GM21825 (cell line): ENCODE results near the gene ASB2.

Experiments
- ATAC-seq: cut with Tn5 transposase; IDR thresholded peaks from one replicate; pipeline ENCODE4 v1.9.1; 2021; ENCODE audit warnings: mild to moderate bottlenecking, moderate library complexity; ENCODE audit not compliant: unreplicated experiment

ASB2 gene

DNA sequence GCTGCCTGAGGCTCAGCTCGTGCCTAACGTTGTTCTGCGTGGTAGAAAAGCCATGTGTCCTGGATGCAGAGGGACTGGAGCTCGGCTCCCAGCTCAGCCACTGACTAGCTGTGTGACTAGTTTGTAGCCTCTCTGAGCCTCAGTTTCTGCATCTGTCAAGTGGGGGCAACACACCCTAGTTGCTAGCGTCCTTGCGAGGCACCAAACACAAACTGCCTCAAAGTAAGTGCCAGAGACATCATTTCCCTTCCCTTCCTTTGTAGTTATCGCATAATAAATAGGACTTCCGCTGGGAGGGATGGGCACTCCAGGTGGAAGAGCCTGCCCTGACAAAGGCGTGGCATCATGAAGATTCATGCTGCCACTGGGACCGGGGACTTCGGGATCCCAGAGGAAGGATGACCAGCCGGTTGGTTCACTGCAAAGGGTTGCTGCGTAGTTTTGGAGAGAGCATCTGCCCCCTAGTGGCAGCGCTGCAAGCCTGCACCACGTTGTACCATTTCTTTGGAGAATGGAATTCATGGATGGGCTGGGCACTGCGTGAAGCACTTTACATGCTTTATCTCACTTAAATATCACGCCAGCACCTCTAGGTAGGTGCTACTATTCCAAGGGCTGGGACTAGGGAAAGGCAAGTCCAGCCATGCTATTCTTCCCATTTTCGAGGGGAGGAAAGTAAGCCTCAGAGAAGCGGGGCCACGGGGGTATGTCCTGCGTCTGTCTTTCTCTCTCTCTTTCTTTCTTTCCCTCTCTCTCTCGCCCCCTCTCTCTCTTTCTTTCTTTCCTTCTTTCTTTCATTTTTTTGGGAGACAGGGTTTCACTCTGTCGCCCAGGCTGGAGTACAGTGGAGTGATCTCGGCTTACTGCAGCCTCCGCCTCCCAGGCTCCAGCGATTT is 25.4 kb upstream of the ASB2 start:
- ATAC-seq, result peak; percentile 61

GRCh38 chr14:94001016-94001415 is 24.6 kb upstream of the ASB2 start:
- no peak for ATAC-seq

DNA sequence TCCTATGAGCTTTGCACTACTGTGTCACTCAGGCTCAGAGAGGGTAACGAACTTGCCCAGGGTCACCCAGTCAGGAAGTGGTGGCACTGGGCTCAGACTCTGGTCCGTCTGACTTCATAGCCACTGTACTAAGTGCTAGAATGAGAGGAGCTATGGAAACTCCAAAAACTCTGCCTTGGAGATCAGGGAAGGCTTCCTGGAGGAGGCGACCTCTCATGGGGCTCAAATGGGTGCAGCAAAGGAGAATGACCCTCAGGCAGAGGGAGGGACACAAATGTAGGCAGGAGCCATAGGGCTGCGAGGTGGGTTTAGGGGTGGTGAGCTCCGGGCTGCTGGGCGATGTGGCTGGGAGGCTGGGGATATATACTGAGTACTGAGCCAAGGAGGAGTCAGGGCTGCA is 23.9 kb upstream of the ASB2 start:
- ATAC-seq, result no peak

DNA sequence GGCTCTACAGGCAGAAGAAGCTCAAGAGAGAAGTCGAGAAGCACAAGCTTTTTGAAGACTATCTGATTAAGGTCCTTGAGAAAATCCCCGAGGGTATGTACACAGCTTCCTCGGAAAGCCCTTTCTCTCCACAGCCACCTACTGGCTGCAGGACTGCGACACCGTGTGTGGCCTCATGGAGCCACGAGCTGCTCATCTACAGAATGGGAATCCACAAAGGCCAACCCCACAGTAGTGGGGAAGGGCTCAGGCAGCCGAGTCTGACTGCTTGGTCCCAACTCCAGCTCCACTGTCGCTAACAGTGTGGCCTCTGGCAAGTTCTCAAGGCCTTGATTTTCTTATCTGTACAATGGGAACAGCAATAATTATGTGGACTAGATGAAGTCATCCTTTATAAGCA is 23.2 kb upstream of the ASB2 start:
- no peak for ATAC-seq

DNA sequence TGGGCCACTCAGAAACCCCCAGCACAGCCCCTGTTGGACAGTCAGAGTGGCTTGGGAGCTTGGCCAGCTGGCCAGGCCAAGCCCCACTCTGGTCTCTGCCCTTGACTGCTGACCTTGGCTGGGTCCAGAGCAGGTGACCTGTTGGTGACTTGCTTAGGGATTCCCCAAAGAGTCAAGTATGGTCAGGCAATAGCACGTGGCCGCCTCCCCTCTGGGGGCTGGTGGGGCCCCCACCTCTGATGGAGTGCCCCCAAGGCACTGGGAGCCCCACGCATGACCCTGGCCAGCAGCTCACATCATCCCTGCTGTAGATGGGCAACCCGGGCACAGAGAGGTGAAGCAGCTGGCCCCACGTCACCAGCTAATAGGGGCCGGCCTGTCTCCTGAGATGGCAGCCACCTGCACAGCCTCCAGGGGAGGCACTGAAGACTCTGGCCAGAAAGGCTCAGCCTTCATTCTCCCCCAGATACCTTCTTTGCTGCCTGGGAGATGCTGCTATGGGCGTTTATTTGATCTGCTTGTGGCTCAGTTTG is 22.6 kb upstream of the ASB2 start:
- no peak for ATAC-seq

DNA sequence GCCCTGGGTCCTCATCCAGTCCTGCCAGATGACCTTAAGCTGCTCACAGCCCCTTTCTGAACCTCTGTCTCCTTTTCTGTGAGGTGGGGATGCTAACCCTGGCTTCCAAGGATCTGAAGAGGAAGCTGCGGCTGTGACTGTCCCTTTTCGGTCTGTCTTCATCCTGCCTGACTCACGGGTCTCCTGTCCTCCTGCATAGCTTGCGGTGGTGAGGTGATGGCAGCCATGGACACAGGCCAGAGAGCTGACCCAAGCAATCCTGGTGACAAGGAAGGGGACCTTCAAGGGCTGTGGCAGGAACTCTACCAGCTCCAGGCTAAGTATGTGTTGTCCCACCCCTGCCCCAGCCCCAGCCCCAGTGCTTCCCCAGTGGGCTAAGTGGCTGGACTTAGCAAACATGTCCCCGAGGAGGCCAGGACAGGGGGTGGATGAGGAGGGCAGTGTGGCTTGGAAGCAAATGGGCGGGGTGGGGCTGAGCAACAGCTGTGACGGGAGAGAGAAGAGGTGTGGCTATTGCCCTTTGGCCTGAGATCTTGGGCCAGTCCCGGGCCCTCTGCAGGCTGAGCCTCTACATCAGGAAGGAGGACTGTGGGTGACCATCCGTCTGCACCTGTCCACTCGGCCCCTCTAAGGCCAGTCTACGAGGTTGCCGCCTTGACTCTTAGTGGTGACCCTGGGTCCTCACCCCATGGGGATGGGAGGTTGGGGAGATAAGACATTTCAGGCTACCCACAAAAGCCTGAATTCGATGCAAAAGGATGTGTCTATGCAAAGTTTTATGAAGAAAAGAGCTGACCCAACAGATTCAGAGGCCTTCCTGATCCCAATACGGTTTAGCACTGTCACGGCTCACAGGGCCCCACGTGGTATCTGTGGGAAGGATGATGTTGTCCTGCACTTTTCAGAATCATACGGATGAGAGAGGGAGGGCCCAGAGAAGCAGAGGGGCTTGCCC is 21.8 kb upstream of the ASB2 start:
- no peak for ATAC-seq

GRCh38 chr14:93997082-93997481 is 20.7 kb upstream of the ASB2 start, which contains the start of gene CCDC197:
TSS of gene CCDC197 (plus strand) at chr14:93997301. CDS start at chr14:93998132, 831 bp downstream.
- ATAC-seq, result no peak

DNA sequence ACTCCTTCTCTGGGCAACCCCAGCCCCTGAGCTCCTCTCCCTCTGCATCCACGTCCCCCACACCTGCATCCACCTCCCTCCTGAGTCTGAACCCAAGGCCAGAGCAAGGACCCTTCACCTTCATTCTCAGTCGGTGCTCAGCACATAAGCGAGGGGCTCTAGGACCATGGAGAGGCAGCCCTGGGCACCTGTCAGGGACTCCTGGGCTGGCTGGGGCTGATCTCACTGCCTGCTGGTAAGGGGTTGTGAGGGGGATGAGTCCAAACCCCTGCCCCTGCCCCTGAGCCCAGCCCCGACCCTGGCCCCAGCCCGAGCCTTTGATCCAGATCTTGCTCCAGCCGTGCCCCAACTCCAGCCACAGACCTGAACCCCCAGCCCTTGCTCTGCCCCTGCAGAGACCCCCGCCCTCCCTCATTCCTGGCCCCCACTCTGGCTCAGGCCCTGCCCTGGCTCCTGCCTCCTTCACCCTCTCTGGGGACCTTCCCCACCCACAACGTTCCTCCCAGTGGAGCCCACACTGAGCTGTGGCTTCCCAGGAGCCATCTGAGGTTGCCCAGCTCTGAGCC is 19.8 kb upstream of the ASB2 start:
- ATAC-seq, result no peak

- no peak for ATAC-seq
These were observed 18.7 kb upstream of the ASB2 start for GRCh38 chr14:93994919-93995682.

- no peak for ATAC-seq
These were observed 17.0 kb upstream of the ASB2 start for GRCh38 chr14:93993382-93993781.

GRCh38 chr14:93991649-93992048 is 15.3 kb upstream of the ASB2 start:
- no peak for ATAC-seq

GRCh38 chr14:93991212-93991611 is 14.8 kb upstream of the ASB2 start:
- ATAC-seq, result no peak

DNA sequence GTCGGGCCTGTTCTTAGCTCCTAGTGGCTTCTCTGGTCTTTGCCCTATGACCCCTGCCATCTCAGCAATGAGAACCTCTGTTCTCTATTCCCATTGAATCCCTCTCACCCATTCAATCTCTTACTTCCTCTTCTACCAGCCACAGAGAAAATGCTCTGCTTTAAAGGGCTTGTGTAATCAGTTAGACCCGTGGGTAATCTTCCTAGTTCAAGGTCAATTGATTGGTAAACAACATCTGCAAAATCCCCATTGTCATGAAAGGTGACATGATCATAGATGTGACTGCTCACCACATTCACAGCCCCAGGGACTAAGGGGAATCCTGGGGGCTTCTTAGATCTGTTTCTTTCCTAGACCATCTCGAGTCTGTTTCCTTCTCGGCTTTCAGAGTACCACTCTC is 13.6 kb upstream of the ASB2 start:
- ATAC-seq, result peak; percentile 57

- ATAC-seq, result no peak
These were observed 11.6 kb upstream of the ASB2 start for GRCh38 chr14:93987815-93988476.

- ATAC-seq, result no peak
These were observed 11.0 kb upstream of the ASB2 start for GRCh38 chr14:93987376-93987775.

- ATAC-seq, result no peak
These were observed 10.6 kb upstream of the ASB2 start for GRCh38 chr14:93986955-93987354.

DNA sequence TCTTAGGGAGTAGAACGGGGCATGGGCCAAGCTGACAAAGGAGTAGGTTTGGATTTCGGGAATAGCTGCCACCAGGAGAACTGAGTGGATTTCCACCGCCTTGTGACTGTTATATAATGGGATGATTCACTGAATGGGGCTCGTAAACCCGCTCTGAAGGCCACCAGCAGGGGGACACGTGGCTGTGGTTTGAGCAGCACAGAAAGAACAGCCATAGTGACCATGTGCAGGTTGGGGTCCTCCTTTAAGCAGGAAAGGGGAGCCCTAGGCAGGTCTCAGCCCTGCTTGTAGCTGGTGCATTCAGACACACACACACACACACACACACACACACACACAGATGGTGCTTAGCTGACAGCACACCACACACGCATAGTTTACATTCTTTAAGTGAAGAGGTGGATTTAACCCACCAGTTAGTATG is 8.6 kb upstream of the ASB2 start:
- no peak for ATAC-seq

DNA sequence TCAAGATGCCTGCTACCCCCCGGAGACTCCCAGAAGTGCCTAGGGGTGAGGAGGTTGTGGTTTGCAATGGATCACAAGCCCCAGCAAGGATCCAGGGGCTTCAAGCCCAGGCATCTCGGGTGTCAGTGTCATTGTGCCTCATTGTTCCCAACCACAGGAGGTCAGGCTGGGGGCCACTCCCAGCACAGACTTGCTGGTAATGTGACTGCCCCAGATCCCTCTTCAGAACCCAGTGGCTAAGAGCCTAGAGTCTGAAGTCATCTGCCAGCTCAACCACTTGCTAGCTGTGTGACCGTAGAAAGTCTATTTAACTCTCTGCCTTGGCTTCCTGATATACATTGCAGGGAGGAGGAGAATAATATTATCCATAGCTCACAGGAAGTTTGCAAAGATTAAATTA is 7.7 kb upstream of the ASB2 start:
- ATAC-seq, result no peak

- ATAC-seq, result no peak
These were observed 6.0 kb upstream of the ASB2 start for GRCh38 chr14:93982230-93983007.
